Medulla oblongata (tissue), 1 donor: ENCODE data around the gene SPOUT1.

Source experiments
- DNase-seq: peaks from one replicate; pipeline ENCODE4 v3.0.0-alpha.2; 2015; ENCODE audit errors: extremely low spot score

Gene SPOUT1

GRCh38 chr9:128836509-128837145, 7.0 kb upstream of the SPOUT1 start:
- no peak for DNase-seq

GRCh38 chr9:128835246-128836210, 5.9 kb upstream of the SPOUT1 start:
- no peak for DNase-seq

DNA sequence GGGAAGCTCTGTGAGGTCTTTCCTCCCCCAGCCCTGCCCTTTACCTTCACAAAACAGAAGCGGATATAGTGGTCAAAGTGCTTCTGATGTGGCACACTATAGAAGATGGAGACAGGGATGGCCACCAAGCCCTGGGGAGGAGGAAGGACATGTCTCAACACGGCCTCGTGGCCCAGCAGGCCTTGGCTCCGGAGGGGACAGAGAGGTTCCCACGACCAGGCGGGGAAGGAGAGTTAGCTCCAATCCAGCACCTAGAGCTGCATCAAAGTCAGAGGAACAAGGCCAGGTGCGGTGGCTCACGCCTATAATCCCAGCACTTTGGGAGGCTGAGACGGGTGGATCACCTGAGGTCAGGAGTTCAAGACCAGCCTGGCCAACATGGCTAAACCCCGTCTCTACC, 4.1 kb upstream of the SPOUT1 start:
- no peak for DNase-seq

DNA sequence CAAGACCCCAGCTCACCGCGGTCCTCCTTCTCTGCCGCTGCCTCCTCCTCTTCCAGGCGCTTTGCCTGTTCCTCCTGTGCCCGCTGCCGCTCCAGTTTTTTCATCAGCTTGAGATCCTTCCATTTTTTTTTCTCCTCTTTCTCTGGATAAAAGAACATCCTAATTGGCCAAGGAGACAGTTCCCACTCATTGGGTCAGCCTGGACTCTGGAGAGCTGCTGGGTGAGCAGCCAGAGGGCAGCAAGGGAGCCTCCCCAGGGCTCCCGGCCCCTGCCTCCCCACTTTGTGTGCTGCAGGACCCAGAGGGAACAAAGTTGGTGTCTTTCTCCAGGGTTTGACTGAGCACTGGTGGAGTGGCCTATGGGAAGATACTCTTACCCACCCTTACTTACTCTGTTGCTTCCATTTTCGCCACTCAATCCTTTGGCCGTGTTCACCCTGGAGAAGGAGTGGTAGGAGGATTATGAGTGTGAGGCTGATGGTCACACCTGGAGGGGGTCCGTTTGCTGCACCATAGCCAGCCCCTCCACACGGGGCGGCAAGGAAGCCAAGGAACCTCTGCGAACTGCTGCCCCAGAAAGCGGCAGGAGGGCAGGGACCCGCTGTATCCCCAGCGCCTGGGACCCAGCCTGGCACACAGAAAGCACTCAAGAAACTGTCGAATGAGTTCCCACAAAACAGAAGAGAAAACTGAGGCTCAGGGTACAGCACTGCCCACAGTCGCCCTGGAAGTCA, 708 bp downstream of the SPOUT1 start:
- no peak for DNase-seq

DNA sequence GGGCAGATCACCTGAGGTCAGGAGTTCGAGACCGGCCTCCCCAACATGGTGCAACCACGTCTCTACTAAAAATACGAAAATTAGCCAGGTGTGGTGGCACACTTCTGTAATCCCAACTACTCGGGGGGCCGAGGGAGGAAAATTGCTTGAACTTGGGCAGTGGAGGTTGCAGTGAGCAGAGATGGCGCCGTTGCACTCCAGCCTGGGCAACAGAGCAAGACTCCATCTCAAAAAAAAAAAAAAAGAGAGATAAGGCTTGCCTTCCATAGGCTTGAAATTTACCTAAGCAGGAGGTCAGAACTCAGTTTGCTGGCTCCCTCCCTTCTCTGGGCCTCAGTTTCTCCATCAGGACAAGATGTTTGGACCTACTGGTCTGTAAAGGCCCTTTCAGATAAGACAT, 1.3 kb downstream of the SPOUT1 start:
- no peak for DNase-seq

- no peak for DNase-seq
These were observed 3.5 kb downstream of the SPOUT1 start for GRCh38 chr9:128825923-128826700.

GRCh38 chr9:128824911-128825310, 4.7 kb downstream of the SPOUT1 start:
- DNase-seq, result no peak

DNA sequence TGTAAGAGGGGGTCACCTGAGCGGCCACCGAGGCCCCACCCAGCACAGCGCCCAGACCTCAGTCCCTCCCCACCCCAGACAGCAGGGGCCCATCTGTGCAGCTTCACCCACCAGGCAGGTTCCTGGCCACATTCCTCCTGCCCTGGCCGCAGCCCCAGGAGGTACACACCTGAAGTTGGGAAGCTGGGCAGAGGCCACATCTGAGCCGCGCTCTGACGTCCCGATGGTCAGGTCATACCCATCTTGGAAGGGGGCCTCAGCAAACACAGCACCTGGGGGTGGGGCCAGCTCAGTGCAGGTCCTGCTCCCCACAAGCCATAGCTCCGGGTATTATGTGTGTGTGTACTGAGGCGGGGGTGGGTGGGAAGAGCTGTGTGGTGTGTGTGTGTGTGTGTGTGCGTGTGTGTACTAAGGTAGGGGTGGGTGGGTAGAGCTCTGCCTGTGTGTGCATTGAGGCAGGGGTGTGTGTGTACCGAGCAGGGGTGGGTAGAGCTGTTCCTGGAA, 5.6 kb downstream of the SPOUT1 start:
- no peak for DNase-seq

- DNase-seq, result no peak
These were observed 6.2 kb downstream of the SPOUT1 start for GRCh38 chr9:128823362-128823902.

DNA sequence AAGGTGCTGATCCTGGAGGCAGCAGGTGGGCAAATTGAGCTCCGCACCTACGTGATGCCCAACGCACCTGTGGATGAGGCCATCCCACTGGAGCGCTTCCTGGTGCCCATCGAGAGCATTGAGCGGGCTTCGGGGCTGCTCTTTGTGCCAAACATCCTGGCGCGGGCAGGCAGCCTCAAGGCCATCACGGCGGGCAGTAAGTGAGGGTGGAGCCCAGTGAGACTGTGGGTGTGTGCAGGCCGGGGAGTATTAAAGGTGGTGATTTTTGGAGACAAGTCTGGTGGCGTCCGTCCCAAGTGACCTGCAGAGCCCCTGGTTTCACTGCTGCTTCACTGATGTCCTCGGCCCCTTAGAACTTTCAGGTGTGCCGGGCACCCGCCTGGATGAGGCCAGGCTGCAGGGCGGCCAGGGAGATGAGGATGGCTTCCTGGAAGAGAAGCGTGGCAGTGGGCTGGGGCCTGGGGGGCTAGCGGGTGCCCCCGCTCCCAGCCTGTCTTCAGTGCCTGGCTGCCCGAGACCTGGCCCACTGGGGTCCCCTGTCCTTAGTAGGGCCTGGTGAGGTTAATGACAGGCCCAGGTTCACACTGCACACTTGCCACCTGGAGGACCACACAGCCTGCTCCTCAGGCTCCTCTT, 7.1 kb downstream of the SPOUT1 start:
- no peak for DNase-seq

GRCh38 chr9:128821584-128822406, 7.8 kb downstream of the SPOUT1 start:
- no peak for DNase-seq

GRCh38 chr9:128820665-128821583, 8.7 kb downstream of the SPOUT1 start:
- no peak for DNase-seq

DNA sequence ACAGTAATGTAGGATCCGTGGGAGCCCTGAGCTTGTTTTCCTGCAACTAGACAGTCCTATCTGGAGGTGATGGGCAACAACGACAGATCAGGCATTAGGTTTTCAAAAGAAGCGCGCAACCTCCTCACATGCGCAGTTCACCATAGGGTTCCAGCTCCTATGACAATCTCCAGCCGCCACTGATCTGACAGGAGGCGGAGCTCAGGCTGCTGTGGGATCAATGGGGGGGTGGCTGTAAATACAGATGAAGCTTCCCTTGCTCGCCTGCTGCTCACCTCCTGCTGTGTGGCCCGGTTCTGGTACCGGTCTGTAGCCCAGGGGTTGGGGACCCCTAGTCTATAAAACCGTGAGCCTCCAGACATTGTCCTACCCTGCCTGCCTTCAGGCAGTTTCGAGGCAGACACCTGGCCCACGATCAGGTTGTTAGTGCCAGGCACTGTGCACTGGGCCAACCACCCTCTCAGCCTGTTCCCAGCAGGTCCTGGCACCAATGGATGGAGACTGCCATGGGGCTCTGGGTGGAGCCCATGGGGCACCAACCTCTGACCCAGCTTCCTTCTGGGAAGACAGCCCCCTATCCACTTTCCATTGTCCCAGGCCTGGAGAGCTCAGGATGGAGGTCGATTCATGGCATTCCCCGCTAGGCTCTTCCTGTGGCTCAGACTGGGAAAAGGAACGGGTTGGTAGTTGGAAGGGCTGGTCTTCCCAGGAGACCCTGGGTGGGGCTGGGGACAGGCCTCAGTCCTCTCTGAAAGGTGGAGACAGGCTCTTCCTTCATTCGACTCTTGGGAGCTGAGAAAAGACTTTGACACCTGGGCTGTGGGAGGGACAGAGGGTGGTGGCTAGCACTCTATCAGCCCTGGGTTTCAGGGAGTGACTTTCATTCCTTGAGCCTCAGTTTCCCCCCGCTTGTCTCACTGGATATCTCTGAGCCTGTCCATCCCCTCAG, 9.6 kb downstream of the SPOUT1 start:
- DNase-seq, result no peak

- DNase-seq, result peak; percentile 10
These were observed 10.5 kb downstream of the SPOUT1 start for GRCh38 chr9:128818839-128819715.

DNA sequence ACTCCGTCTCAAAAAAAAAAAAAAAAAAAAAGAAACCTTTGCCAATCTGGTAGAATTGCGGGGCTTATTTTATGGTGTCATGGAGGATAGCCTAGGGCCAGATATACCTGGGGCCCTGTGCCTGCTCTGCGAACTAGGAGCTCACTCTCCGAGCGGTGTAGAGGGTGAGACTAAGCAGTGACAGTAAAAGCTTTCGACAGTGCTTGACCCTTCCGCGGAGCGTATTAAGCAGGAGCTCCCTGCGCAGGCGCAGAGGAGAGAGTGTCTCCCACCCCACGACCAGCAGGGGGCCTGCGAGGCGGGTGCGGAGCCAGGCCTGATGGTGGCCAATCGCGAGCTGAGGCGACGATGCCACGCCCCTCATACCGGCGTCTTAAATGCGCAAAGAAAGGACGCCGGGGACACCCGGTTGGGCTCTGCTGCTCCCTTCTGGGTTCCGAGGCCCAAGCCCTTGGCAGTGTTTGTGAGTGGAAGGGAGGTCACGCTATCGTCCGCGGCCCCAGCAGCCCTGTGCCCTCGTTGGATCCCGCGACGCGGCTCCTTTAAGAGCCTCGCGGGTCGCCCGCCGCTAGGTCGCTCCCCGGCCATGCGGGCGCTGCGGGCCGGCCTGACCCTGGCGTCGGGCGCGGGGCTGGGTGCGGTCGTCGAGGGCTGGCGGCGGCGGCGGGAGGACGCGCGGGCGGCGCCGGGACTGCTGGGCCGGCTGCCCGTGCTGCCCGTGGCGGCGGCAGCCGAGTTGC, 11.3 kb downstream of the SPOUT1 start, which contains the start of gene ENDOG:
Gene ENDOG (plus strand): TSS at position 402 of the 740 bp plus-strand sequence. CDS start 185 bp downstream, at position 587.
- DNase-seq, result peak; percentile 99

- DNase-seq, result no peak
These were observed 18.7 kb downstream of the SPOUT1 start for GRCh38 chr9:128810873-128811272.
